ENCODE results near the gene LAMA3.

LAMA3 gene, protein sequence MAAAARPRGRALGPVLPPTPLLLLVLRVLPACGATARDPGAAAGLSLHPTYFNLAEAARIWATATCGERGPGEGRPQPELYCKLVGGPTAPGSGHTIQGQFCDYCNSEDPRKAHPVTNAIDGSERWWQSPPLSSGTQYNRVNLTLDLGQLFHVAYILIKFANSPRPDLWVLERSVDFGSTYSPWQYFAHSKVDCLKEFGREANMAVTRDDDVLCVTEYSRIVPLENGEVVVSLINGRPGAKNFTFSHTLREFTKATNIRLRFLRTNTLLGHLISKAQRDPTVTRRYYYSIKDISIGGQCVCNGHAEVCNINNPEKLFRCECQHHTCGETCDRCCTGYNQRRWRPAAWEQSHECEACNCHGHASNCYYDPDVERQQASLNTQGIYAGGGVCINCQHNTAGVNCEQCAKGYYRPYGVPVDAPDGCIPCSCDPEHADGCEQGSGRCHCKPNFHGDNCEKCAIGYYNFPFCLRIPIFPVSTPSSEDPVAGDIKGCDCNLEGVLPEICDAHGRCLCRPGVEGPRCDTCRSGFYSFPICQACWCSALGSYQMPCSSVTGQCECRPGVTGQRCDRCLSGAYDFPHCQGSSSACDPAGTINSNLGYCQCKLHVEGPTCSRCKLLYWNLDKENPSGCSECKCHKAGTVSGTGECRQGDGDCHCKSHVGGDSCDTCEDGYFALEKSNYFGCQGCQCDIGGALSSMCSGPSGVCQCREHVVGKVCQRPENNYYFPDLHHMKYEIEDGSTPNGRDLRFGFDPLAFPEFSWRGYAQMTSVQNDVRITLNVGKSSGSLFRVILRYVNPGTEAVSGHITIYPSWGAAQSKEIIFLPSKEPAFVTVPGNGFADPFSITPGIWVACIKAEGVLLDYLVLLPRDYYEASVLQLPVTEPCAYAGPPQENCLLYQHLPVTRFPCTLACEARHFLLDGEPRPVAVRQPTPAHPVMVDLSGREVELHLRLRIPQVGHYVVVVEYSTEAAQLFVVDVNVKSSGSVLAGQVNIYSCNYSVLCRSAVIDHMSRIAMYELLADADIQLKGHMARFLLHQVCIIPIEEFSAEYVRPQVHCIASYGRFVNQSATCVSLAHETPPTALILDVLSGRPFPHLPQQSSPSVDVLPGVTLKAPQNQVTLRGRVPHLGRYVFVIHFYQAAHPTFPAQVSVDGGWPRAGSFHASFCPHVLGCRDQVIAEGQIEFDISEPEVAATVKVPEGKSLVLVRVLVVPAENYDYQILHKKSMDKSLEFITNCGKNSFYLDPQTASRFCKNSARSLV (N-terminal part only)

GRCh38 chr18:23689031-23689615, at the start of gene LAMA3:
Gene LAMA3, plus strand, starts transcription at chr18:23689453. Its CDS starts 231 bp downstream, at chr18:23689684.
- DNase-seq = peak in 4 of 14 donors; percentile 1 to 10 (median 4)

DNA sequence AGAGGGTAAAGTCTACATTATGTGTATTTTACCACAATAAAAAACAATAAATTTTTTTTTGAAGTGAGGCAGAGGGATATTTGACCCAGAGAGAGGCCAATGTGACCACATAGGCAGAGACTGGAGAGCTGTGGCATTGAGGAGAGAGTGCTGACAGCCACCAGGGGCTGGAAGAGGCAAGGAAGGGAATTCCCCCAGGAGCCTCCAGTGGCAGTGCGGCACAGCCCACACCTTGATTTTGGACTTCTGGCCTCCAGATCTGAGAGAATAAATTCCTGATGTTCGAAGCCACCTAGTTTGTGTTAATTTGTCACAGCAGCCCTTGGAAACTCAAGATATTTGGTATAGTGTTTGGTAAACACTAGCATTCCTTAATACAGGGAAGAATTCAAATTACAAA, 49.2 kb upstream of the LAMA3 start:
- DNase-seq = no peak

- no peak for DNase-seq
Measured at GRCh38 chr18:23641143-23641720, 48.0 kb upstream of the LAMA3 start.

DNA sequence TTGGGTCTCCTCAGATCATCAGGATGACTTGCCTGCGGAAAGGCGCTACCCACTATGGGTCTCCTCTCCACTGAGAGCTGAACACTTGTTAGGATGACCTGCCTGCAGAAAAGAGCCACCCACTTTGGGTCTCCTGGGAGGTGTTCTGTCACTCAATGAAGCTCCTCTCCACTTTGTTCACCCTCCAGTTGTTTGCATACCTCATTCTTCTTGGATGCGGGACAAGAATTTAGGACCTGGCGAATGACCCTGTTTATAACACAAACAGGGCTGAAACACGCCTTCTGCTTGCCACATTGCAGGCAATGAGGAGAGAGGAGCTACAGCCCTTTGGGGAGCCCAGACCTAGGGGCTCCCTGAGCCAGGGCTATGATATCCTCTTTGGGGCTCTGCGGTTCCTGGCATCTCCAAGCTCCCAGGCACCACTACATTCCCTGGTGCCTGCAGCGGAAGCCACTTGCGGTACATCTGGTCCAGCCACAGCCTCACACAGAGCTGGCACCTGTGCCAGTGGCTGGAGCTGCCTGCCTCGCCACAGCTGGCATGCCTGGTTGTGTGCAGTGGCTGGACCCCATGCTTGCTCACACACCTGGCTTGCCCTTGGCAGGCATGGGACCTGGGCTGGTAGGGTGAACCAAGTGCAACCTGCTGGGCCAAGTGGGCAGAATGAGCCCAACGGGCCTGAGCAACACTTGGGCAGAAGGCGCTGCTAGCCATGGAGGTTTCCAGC, 47.2 kb upstream of the LAMA3 start:
- DNase-seq = no peak

DNA sequence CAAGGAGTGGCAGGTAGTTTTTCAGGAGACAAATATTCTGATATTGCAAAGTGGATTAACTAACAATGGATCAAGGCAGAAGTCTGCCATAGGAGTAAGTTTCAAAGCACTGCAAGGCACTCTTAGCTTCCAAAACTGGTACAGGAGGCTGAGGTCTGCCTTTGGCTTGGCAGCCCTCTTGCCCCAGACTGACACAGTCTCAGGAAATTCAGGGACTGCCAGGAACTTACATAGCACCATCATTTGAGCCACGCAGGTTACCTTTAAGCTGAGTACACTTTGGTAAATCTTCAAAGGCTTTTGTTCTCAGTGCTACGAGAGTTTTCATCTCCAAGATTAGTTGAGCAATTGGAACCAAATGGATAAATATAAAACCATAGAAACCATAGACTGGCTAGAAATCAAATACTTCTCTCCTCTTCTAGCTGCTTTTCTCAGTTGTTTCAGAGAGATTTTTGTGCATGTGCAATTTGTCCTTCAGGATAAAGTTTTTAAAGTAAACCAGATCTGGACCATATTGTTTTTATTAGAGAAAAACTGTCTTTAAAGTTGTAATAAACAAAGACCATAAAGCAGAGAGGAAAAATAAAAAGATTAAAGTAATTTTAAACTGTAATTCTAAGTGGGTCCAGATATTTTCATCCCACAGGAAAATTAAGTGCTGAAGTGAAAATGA, 45.3 kb upstream of the LAMA3 start:
- no peak for DNase-seq

DNA sequence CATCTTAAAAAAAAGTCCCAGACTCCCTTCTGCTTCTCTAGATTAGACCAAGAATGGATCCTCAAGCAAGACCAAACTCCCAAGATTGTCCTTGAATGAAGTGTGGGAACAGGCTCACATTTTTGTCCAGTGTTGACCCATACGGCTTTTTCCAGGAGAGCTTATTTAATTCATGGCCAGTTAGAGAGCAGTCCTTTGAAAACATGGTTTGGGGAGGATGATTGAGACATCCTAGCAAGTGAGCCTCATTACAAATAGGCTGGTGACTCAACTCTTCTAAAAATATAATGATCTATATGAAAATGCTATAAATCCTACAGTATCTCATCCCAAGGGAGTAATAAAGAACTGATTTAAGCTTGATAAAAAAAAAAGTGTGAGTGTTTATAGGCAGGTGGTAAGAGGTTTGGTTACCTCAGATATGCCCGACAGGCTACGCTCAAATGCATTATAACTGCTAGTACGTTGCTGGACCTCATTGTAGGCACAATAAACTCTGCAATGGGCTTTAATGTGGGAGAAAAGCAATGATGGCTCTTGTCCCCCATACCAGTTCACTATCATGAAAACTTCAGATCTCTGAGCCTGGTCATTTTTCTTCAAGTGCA, 43.6 kb upstream of the LAMA3 start:
- no peak for DNase-seq

DNA sequence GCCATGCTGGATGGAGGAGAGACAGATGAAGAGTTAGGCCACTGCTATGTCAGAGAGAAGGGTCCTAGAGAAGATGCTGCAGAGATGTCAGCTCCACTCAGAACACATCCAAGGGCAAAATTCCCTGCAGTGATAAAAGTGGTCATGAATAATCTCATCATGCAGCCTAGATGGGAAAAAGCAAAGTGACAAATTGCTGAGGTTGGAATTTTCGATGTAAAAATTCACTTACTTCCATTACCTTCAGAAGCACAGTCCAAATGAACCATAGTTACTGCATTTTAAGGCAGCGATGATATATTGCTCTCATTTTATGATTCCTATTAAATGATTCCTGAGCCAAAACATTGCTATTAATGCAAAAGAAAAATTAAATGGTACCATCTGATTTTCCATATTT, 43.0 kb upstream of the LAMA3 start:
- no peak for DNase-seq

- DNase-seq = no peak
Measured at GRCh38 chr18:23648456-23648855, 40.8 kb upstream of the LAMA3 start.

GRCh38 chr18:23648940-23649607, 40.2 kb upstream of the LAMA3 start:
- no peak for DNase-seq

DNA sequence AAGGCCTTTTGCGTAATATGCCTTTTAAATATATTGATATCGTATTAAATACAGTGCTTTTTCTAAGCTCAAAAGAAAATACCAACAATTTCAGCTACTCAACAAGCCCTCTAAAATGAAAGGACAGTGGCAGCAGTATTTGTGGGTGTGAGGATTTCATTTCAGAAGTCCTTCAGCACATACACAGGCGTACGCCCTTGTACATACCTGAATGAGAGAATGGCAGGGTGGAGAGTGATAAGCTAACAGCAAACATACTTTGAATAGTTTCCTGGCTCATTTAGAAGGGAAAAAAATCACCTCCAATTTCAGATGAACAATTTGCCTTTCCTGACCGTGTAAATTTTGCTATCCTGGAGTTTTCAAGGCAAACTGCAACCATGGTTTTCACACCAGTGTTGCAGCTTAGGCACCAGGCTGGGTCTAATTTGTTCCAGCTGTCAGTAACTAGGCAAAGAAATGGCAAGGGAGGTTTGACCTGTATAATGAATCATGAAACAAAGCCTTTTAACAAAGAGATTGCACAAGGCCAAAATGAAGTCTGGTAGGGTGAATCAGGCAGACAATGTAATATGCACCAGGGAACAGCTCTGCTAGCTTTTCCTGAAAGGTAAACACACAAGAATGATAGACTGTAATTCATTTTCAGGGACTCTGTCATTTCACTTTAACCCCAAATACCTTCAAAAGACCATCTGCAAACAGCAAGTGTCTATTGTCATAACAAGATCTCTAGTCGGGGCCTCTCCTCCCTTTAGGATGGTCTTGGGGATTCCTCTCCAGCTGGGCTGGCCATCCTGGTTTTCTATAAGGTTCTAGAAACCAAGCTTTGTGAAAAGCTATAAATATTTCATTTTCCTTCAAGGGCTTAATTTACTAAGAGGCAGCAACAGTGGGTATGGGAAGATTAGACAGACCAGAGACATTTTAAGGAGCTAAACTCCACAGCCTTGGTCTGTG, 38.0 kb upstream of the LAMA3 start:
- DNase-seq = no peak

- no peak for DNase-seq
Measured at GRCh38 chr18:23652232-23652631, 37.0 kb upstream of the LAMA3 start.

DNA sequence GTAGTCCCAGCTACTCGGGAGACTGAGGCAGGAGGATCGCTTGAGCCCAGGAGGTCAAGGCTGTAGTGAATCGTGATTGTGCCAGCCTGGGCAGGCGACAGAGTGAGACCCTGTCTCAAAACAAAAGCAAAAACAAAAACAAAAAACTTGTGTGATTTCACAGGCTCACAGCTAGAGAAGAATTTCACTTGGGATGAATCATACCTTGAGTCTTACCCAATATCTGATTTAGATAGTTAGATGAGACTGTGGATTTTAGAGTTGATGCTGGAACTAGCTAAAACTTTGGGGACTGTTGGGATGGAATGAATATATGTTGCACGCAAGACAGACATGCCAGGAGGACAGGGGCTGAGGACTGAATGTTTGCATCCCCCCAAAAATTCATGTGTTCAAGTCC, 31.0 kb upstream of the LAMA3 start:
- no peak for DNase-seq

GRCh38 chr18:23661735-23662308, 27.4 kb upstream of the LAMA3 start:
- DNase-seq = no peak

DNA sequence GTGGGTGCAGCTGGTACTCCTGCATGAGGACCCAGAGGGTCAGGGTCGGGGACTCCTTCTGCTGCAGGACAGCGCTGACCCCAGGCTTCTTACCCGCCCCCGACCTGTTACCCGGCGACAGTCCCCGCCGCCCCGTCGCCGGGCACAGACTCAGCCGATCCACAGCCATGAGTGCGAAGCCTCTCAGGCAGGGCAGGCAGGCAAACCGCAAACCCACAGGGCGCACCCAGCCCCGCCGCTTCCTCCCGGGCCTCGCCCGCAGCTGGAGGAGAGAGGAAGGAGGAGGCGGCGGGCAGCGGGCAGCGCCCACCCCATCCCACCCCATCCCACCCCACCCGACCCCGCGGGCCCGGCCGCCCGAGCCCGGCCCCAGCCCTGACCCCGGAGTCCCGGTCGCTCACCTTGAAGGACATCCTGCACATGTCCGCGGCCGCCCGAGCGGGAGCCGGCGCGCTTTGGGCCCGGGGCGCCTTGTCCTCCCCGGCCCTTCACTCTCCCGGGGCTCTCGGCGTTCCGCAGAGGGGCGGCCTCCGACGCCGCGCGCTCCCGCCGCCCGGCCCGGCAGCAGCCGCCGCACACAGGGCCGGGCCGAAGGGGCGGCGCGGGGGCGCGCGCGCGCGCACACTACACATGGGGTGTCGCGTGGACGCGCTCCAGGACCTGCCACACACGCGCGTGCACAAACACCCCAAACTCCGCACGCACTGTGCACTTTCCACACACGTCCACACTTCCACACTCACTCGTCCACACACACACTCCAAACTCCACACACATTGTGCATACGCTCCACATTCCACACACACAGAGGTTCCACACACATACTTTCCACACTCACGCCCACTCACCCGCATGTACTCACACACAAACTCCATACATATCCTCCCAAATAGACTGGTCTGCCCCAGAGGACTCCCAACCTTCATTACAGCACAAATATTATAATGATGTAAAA, 26.7 kb upstream of the LAMA3 start, which contains the start of gene ANKRD29:
TSS of gene ANKRD29 (minus strand) at position 603 of the 955 bp plus-strand sequence. CDS start at position 422, 181 bp downstream.
- DNase-seq = peak in 4 of 14 donors; percentile 1 to 26 (median 4)

DNA sequence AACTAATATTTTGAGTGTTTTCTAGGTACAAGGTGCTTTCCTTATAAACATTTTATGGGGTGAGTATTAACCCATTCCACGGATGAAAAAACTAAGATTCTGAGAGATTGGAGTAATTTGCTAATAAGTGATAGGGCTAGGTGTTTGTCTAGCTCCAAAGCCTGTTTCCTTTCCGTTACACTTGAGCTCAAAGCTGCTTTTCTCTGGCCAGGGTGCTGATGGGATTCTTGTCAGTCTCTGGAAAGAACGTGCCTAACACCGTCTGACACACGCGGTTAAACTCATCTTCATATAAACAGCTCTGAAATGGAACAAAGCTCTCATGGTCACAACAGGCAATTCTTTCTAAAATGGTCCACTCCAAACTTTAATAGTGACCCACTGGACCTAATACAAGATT, 24.6 kb upstream of the LAMA3 start:
- DNase-seq = no peak

- no peak for DNase-seq
Measured at GRCh38 chr18:23667114-23667513, 22.1 kb upstream of the LAMA3 start.

- DNase-seq = no peak
Measured at GRCh38 chr18:23668731-23669130, 20.5 kb upstream of the LAMA3 start.
